Muscle layer of duodenum (tissue), 2 donors: Measurements from ENCODE around the gene PRR9.
"Not testable (repeated sequence)": the region's sequence is repeated elsewhere in the genome, so short reads cannot be mapped to it uniquely, and the experiment has no call there.

Experiments used
- H3K27ac ChIP-seq: one replicate; pipeline ENCODE4 v1.7.0; 2013; ENCODE audit warnings: mild to moderate bottlenecking, low read length
- H3K27me3 ChIP-seq: one replicate; pipeline ENCODE4 v1.7.0; 2013; ENCODE audit warnings: low read depth, mild to moderate bottlenecking, control low read depth, low read length
- H3K36me3 ChIP-seq, 2 donors: one replicate each; pipeline ENCODE4 v1.7.0; 2013; ENCODE audit warnings: low read length in 2 of 2, control low read depth in 1 of 2, mild to moderate bottlenecking in 1 of 2; ENCODE audit not compliant: insufficient read depth in 2 of 2, control insufficient read depth in 1 of 2
- H3K4me1 ChIP-seq, 2 donors: one replicate each; pipeline ENCODE4 v1.7.0; 2013; ENCODE audit warnings: low read length in 2 of 2, mild to moderate bottlenecking in 2 of 2, control low read depth in 1 of 2, moderate library complexity in 1 of 2; ENCODE audit not compliant: insufficient read depth in 2 of 2, control insufficient read depth in 1 of 2
- H3K4me3 ChIP-seq, 2 donors: one replicate each; pipeline ENCODE4 v1.7.0; 2013; ENCODE audit warnings: low read length in 2 of 2, low read depth in 1 of 2, mild to moderate bottlenecking in 1 of 2
- H3K9me3 ChIP-seq, 2 donors: one replicate each; pipeline ENCODE4 v1.7.0; 2013; ENCODE audit warnings: low read length in 2 of 2, control low read depth in 1 of 2, mild to moderate bottlenecking in 1 of 2; ENCODE audit not compliant: control insufficient read depth in 1 of 2
- donor health status: healthy.

PRR9 gene

GRCh38 chr1:153206631-153207030 lies 10.8 kb upstream of the PRR9 start:
- H3K27ac ChIP-seq: no peak overlapping the region
- H3K36me3 ChIP-seq: no peaks in the 10 kb centered on the region
- no peaks in the 10 kb centered on the region for H3K27me3 ChIP-seq
- H3K4me1 ChIP-seq: no peaks in the 10 kb centered on the region
- H3K4me3 ChIP-seq: no peak overlapping the region
- no peaks in the 10 kb centered on the region for H3K9me3 ChIP-seq

- no peaks in the 10 kb centered on the region for H3K9me3 ChIP-seq
- H3K27me3 ChIP-seq: no peaks in the 10 kb centered on the region
- H3K27ac ChIP-seq: no peak overlapping the region
- no peak overlapping the region for H3K4me3 ChIP-seq
- no peaks in the 10 kb centered on the region for H3K36me3 ChIP-seq
- H3K4me1 ChIP-seq: no peaks in the 10 kb centered on the region
These were observed 7.2 kb upstream of the PRR9 start for GRCh38 chr1:153210206-153210605.

GRCh38 chr1:153212201-153212600 lies 5.2 kb upstream of the PRR9 start:
- Histone ChIP-seq H3K27me3 (no peaks in the 10 kb centered on the region), H3K36me3 (no peaks in the 10 kb centered on the region), H3K4me3 (no peak overlapping the region), H3K4me1 (no peaks in the 10 kb centered on the region), H3K27ac (no peak overlapping the region), H3K9me3 (no peaks in the 10 kb centered on the region)

- H3K27me3 ChIP-seq: no peaks in the 10 kb centered on the region
These were observed 3.9 kb upstream of the PRR9 start for GRCh38 chr1:153213519-153213918.

GRCh38 chr1:153217744-153218416 lies 496 bp downstream of the PRR9 start:
- Histone ChIP-seq H3K4me1 (no peaks in the 10 kb centered on the region), H3K27ac (no peak overlapping the region), H3K4me3 (no peak overlapping the region), H3K36me3 (no peaks in the 10 kb centered on the region), H3K27me3 (no peaks in the 10 kb centered on the region), H3K9me3 (no peaks in the 10 kb centered on the region)

More at GRCh38 chr1:153213519-153213918, 3.9 kb upstream of the PRR9 start:
- no peaks in the 10 kb centered on the region for H3K36me3 ChIP-seq
- no peak overlapping the region for H3K4me3 ChIP-seq
- H3K9me3 ChIP-seq: no peaks in the 10 kb centered on the region
- H3K27ac ChIP-seq: no peak overlapping the region
- no peaks in the 10 kb centered on the region for H3K4me1 ChIP-seq

- Histone ChIP-seq H3K27ac (no peak overlapping the region), H3K9me3 (no peaks in the 10 kb centered on the region), H3K36me3 (no peaks in the 10 kb centered on the region), H3K27me3 (no peaks in the 10 kb centered on the region), H3K4me1 (no peaks in the 10 kb centered on the region), H3K4me3 (no peak overlapping the region)
These were observed 3.4 kb downstream of the PRR9 start for GRCh38 chr1:153220606-153221303.

- not testable (repeated sequence) for H3K4me3 ChIP-seq, H3K27me3 ChIP-seq, H3K9me3 ChIP-seq, H3K36me3 ChIP-seq, H3K27ac ChIP-seq, H3K4me1 ChIP-seq
These were observed 5.9 kb downstream of the PRR9 start for GRCh38 chr1:153223040-153223891.

GRCh38 chr1:153227810-153228209 lies 10.4 kb downstream of the PRR9 start:
- no peaks in the 10 kb centered on the region for H3K27me3 ChIP-seq
- no peaks in the 10 kb centered on the region for H3K9me3 ChIP-seq
- no peak overlapping the region for H3K4me3 ChIP-seq

GRCh38 chr1:153228491-153228890 lies 11.1 kb downstream of the PRR9 start:
- Histone ChIP-seq H3K9me3 (no peaks in the 10 kb centered on the region), H3K36me3 (no peaks in the 10 kb centered on the region), H3K27me3 (no peaks in the 10 kb centered on the region), H3K4me3 (no peak overlapping the region), H3K4me1 (no peaks in the 10 kb centered on the region), H3K27ac (no peak overlapping the region)

More at GRCh38 chr1:153227810-153228209, 10.4 kb downstream of the PRR9 start:
- H3K4me1 ChIP-seq: no peaks in the 10 kb centered on the region
- H3K27ac ChIP-seq: no peak overlapping the region
- H3K36me3 ChIP-seq: no peaks in the 10 kb centered on the region

GRCh38 chr1:153229076-153229829 lies 11.9 kb downstream of the PRR9 start:
- not testable (repeated sequence) for H3K9me3 ChIP-seq, H3K4me3 ChIP-seq, H3K27me3 ChIP-seq, H3K27ac ChIP-seq, H3K4me1 ChIP-seq, H3K36me3 ChIP-seq

GRCh38 chr1:153231363-153231762 lies 14.0 kb downstream of the PRR9 start:
- H3K36me3 ChIP-seq: no peaks in the 10 kb centered on the region
- H3K4me3 ChIP-seq: no peak overlapping the region
- H3K27ac ChIP-seq: peak overlapping the region; percentile 32
- H3K4me1 ChIP-seq: no peaks in the 10 kb centered on the region
- no peaks in the 10 kb centered on the region for H3K9me3 ChIP-seq
- H3K27me3 ChIP-seq: no peaks in the 10 kb centered on the region
